HG02588 (cell line): ENCODE results near the gene C1orf210.

Experiments
- ATAC-seq: cut with Tn5 transposase; IDR thresholded peaks from one replicate; pipeline ENCODE4 v1.9.1; 2021; ENCODE audit warnings: mild to moderate bottlenecking, moderate library complexity; ENCODE audit not compliant: unreplicated experiment

C1orf210 gene

GRCh38 chr1:43312663-43313515, 27.5 kb upstream of the C1orf210 start:
- no peak for ATAC-seq

DNA sequence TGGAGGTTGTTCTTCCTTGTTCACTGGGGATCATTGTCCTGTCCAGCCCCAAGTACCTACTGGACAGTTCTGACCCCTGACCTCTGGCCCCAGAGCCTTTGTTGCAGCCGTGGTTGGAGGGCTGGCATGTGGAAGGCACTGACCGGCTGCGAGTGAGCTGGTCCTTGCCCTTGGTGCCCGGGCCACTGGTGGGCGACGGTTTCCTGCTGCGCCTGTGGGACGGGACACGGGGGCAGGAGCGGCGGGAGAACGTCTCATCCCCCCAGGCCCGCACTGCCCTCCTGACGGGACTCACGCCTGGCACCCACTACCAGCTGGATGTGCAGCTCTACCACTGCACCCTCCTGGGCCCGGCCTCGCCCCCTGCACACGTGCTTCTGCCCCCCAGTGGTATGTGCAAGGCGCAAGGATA, 26.8 kb upstream of the C1orf210 start:
- no peak for ATAC-seq

GRCh38 chr1:43311521-43311920, 26.1 kb upstream of the C1orf210 start:
- ATAC-seq = no peak

GRCh38 chr1:43309405-43310025, 24.1 kb upstream of the C1orf210 start:
- ATAC-seq = no peak

GRCh38 chr1:43308635-43309404, 23.4 kb upstream of the C1orf210 start:
- no peak for ATAC-seq

DNA sequence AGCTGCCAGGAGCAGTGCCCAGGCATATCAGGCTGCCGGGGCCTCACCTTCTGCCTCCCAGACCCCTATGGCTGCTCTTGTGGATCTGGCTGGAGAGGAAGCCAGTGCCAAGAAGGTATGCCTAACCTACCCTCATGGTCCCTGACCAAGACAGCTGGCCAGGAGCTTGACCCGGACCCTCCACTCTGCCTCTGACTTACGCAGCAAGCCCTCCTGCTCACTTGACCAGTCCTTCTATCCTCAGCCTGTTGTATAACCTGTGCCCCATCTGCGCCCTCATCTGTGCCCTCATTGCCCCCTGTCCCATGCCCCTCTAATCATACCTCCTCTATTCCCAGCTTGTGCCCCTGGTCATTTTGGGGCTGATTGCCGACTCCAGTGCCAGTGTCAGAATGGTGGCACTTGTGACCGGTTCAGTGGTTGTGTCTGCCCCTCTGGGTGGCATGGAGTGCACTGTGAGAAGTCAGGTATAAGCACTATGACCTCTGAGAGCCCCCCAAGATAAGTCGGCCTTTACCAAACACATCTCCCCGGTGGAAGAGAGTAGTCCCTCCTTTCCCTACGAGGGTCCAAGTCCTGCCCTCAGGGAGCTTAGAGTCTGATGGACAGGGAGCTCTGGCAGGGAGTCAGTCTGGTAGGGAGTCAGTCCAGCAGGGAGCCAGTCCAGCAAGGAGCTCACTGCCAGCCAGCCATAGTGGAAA, 22.2 kb upstream of the C1orf210 start:
- ATAC-seq = no peak

GRCh38 chr1:43306688-43307457, 21.5 kb upstream of the C1orf210 start:
- no peak for ATAC-seq

GRCh38 chr1:43305926-43306687, 20.7 kb upstream of the C1orf210 start:
- no peak for ATAC-seq

- no peak for ATAC-seq
These were observed 20.1 kb upstream of the C1orf210 start for GRCh38 chr1:43305461-43305860.

DNA sequence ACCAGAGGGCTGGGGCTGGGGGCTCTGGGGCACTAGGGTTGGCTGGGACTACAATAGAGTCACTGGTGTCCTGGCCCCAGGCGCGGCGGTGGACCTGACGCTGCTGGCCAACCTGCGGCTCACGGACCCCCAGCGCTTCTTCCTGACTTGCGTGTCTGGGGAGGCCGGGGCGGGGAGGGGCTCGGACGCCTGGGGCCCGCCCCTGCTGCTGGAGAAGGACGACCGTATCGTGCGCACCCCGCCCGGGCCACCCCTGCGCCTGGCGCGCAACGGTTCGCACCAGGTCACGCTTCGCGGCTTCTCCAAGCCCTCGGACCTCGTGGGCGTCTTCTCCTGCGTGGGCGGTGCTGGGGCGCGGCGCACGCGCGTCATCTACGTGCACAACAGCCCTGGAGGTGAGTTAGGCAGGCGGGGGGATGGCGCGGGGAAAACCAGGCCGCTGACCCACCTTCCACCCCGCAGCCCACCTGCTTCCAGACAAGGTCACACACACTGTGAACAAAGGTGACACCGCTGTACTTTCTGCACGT, 19.5 kb upstream of the C1orf210 start:
- no peak for ATAC-seq

DNA sequence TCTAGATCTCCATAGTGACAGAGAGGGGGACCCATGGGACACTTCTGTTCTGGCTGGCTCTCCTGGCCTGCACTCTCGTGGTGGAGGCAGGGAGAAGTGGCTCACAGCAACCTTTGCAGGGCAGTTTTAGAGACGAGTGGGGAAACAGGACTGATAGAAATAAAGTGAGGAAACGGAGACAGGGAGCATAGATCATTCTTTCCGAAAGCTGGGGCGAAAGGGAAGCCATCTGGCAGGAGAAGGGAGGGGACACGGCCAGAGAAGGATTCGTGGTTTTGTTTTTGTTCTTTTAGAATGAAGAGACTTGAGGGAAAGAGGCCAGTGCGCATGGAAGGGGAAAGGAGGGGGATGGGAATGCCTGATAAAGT, 18.9 kb upstream of the C1orf210 start:
- no peak for ATAC-seq

DNA sequence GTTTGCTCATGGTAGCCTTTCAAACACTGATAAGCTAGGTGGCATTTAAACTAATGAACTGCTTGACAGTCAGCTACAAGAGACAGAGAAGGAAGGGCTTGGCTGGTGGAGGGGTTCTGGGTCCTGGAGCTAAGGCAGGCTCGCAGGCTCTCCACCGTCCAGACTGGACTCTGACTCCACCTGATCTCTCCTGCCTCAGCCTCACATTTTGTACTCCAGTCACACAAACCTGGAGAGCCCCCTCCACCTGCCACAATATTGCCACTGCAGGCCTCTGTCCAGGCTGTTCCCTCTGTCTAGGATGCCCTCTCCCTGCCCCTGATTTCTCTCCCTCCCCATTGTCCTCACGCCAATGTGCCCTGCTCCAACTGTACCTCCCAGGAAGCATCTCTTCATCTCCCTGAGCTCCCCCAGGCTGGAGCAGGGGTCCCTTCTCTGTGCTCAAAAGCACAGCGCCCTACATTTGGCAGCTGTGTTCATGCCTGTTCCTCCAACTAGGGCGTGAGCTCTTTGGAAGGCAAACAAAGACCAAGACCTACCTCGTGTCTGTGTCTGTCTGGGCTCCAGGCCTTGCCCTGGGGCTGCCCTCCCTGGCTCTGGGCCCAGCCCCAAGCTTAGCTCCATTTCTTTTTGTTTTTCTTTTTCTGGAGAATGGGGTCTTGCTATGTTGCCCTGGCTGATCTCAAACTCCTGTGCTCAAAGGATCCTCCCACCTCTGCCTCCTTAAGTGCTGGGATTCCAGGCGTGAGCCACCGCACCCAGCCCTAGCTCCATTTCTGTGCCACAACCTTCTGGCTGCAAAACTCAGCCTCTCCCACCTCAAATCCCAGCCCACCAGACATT, 18.3 kb upstream of the C1orf210 start:
- ATAC-seq = no peak

DNA sequence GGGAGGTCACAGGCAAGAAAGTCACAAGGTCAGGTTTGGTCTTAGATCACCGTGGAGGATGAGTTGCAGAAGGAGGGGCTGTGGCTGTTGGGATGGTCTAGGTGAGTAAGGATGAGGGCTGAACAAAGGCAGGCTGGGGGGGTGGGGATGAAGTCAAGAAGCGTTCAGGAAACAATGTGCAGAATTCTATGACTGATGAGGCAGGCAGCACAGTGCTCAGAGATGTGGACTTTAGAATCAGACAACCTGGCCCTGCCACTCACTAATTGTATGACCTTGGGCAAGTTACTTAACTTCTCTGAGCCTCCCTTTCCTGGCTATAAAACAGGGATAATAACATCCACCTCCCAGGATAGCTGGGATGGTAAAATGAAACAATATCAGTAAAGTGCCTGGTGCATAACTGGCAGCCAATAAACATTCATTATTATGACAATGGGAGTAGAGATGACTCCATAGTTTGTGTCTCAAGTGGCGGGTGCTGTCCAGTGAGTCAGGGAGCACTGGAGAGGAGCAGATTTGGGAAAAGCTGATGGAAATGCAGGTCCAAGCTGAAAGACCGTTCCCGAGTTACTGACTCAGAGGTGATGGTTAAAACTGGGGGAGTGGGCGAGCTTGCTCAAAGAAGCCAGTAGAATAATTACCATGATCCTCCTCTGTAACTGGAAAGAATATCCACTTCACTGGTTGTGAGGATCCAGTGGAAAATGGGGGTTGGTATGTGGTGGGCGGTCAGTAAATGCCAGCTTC, 17.5 kb upstream of the C1orf210 start:
- no peak for ATAC-seq

GRCh38 chr1:43302201-43302600, 16.8 kb upstream of the C1orf210 start:
- ATAC-seq = no peak

DNA sequence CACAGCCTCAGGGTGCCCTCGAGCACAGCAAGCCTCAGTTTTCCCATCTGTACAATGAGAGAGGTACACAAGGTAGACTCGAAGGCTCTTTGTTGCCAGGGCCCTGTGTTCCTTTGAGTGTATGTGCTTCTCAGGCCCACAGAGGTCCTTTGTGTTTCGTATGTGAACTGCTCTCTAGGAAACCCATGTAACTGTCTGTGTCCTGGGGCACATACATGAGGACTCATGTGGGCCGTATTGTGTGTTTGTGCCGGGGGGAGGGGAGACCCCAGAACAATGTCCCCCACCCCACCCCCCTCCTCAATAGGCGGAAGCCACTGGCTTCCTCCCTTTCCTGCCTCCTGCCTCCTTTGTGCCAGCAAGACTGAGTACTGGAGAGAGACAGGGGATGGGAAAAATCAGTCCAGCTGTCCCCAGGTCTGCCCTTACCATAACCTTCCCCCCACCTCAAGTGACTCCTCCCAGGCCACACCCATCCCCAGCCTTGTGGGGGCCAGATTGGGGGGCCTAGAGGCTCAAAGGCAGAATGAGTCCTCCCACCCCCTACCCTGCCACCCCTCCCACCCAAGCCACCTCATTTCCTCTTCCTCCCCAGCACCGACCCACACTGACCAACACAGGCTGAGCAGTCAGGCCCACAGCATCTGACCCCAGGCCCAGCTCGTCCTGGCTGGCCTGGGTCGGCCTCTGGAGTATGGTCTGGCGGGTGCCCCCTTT, 15.2 kb upstream of the C1orf210 start, which contains the start of gene TIE1:
Gene TIE1, plus strand, starts transcription at position 605 of the 717 bp plus-strand sequence. Its CDS starts 90 bp downstream, at position 695.
- no peak for ATAC-seq

GRCh38 chr1:43299101-43299500, 13.7 kb upstream of the C1orf210 start:
- no peak for ATAC-seq

DNA sequence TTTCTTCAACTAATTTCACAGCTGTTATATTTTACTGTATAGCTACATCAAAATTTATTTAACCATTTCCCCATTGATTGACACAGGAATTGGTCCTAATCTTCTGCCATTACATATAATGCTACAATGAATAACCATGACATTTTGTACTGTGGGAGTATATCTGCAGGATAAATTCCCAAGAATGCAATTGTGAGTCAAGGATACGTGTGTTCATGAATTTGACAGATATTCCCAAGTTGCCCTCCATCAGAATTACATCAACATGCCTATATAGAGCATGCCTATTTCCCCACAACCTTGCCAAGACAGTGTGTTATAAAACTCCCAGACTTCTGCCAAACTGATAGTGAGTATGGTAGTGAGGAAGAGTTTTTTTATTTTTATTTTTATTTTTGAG, 12.7 kb upstream of the C1orf210 start:
- no peak for ATAC-seq
